Spleen (tissue), 7 donors: ENCODE results near the gene ZBTB3.

Experiments
- POLR2AphosphoS5 ChIP-seq, 3 donors: sonication (generic); formaldehyde crosslinking; IDR thresholded peaks; one replicate each; pipeline ENCODE4 v1.5.1; 2017; ENCODE audit warnings: antibody characterized with exemption in 3 of 3
- TF ChIP-seq, protein P1 (sequence below), 11 experiments: fragments of 200-600 bp in 7 of 11; fragments of 450-650 bp in 4 of 11; sonication (generic) in 4 of 11; IDR thresholded peaks in 8 of 11; conservative IDR thresholded peaks in 3 of 11; 1 replicate in 7 of 11; 2 replicates in 4 of 11; pipeline versions ENCODE4 v1.4.0 to v1.8.0; 2016 to 2021; ENCODE audit warnings: antibody characterized with exemption in 11 of 11, inconsistent platforms in 4 of 11, mild to moderate bottlenecking in 1 of 11
- donor health status: DM: no; HTN: no; CAD: no; lungs with moderate emphysema.
- donor health status: DM: no; HTN: no; CAD: no.
- donor health status: DM: no; HTN: no; CAD: no.

DNA sequence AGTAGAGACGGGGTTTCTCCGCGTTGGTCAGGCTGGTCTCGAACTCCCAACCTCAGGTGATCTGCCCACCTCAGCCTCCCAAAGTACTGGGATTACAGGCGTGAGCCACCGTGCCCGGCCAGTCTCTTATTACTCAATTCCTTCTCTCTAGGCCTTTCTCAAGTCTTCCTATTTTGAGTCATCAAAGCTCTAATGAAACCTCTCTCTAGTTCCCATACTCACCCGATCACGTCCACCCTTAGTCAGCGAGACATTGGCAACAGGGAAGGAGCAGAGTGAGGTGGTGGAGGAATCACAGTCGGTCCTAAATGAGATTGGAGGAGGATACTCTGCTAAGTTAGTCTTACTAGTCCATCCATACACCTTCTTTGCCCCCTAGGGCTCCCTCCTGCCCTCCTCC is 51.7 kb downstream of the ZBTB3 start:
- no peak for TF ChIP-seq POLR2AphosphoS5 (IDR thresholded peaks at IDR 0.05)
- TF ChIP-seq, protein P1, sequence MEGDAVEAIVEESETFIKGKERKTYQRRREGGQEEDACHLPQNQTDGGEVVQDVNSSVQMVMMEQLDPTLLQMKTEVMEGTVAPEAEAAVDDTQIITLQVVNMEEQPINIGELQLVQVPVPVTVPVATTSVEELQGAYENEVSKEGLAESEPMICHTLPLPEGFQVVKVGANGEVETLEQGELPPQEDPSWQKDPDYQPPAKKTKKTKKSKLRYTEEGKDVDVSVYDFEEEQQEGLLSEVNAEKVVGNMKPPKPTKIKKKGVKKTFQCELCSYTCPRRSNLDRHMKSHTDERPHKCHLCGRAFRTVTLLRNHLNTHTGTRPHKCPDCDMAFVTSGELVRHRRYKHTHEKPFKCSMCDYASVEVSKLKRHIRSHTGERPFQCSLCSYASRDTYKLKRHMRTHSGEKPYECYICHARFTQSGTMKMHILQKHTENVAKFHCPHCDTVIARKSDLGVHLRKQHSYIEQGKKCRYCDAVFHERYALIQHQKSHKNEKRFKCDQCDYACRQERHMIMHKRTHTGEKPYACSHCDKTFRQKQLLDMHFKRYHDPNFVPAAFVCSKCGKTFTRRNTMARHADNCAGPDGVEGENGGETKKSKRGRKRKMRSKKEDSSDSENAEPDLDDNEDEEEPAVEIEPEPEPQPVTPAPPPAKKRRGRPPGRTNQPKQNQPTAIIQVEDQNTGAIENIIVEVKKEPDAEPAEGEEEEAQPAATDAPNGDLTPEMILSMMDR (IDR thresholded peaks at IDR 0.05 in 8 of 11, conservative IDR thresholded peaks at IDR 0.05 in 3 of 11), result no peak
